A549 treated with RU486 at 1 μM for 4 hours (cell line): ENCODE measurements around the gene ARL4A. TPM values are rescaled to one million over a fixed set of nuclear protein-coding genes. Genes with fewer than 3 reads are reported as not detected.

Experiments
- total RNA-seq: library from RNA; stranded (reverse); fragments of 200-300 nt; extraction: Qiagen RNA extraction; gene quantifications from 5 replicates; pipeline ENCODE4 v1.2.3, GENCODE V29; 2022; ENCODE audit warnings: low read depth

The ARL4A gene, protein sequence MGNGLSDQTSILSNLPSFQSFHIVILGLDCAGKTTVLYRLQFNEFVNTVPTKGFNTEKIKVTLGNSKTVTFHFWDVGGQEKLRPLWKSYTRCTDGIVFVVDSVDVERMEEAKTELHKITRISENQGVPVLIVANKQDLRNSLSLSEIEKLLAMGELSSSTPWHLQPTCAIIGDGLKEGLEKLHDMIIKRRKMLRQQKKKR
- 35.3 to 47.1 TPM (median 43.7 TPM) in 5 replicates for total RNA-seq

DNA sequence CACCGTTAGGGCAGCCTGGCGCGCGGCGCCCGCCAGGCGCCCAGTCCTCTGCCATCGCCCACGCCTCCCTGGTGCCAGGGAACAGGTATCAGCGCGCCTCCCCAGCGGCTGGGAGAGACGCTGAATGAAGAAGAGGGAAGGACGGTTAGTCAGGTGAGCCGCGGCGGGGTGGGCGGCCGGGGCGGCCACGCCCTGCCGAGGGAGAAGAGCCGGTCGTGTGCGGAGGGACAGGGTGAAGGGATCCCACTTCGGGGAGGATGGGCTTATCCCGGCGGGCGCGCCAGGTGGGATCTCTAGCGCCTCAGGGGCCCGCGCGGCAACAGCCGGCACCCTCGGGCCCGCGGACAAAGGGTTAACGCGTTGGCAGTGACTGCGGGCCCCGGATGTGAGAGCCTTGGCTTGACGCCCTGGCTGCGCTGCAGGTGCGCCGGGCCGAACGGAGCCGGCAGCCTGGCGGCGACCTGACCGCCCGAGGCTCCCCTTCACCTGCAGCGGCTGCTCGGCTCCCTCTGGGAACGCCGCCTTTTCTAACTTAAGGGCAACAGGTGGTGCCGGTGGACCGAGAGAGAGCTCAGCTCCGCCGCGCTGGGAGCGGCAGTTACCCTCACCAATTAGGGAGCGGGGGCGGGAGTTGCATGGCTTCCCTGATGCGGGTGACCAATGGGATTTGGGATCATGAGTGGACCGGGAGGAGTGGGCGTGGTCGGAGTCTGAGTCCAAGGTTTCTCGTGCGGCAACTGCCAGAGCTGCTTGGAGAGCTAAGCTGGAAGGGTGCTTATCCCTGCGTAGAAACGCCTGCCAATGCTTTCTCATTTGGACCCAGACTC lies at the start of gene ARL4A:
ARL4A (plus strand) TSS at position 743 of the 827 bp plus-strand sequence. CDS start 622 bp downstream, outside the sequence.

Other genes starting within 250 kb of the ARL4A start
- gene SCIN, start 116.9 kb upstream of the ARL4A start, total RNA-seq, result 0.40 to 0.81 TPM (median 0.43 TPM) in 5 replicates